ENCODE measurements around the gene MGAT5.
A peak's percentile ranks its signal among the peaks of the same experiment; 100 is the strongest.

The MGAT5 gene

GRCh38 chr2:134232868-134233727 lies 20.8 kb upstream of the MGAT5 start:
- Histone ChIP-seq H3K27me3 (ENCODE audit: low read depth, low read length) (peaks cover 15% of the 10 kb centered on the region), H3K4me1 (ENCODE audit: low read length) (peaks cover 32% of the 10 kb centered on the region), H3K4me3 (ENCODE audit: low read length) (0 out of 2 replicates have a peak overlapping the region, but pooled peaks have one; percentile 1), H3K79me2 (ENCODE audit: low read length) (no peaks in the 10 kb centered on the region; the same call in 1 of the 2 replicates), H3K4me2 (ENCODE audit: low read length) (peak overlapping the region; percentile 60), H3K27ac (ENCODE audit: low read length) (peak overlapping the region; percentile 41), H3K36me3 (replicated peaks; ENCODE audit: low read depth, low read length) (peaks cover 4% of the 10 kb centered on the region), H2AFZ (ENCODE audit: low read depth, low read length) (no peak overlapping the region), H4K20me1 (ENCODE audit: insufficient read depth, low read length) (peaks cover 52% of the 10 kb centered on the region), H3K9ac (ENCODE audit: low read length) (no peak overlapping the region), H3K9me3 (ENCODE audit: insufficient read depth, low read length) (peaks cover 9% of the 10 kb centered on the region; the same call in 1 of the 2 replicates)
- no peak; the same call in 1 of the 2 replicates for TF ChIP-seq CTCF (IDR thresholded peaks at IDR 0.05; ENCODE audit: low read depth, low read length)
- no peak for TF ChIP-seq EZH2phosphoT487 (IDR thresholded peaks at IDR 0.05; ENCODE audit: low read depth)

GRCh38 chr2:134233728-134234136 lies 20.1 kb upstream of the MGAT5 start:
- H3K27ac ChIP-seq (ENCODE audit: low read length): peak overlapping the region; percentile 41
- TF ChIP-seq EZH2phosphoT487 (IDR thresholded peaks at IDR 0.05; ENCODE audit: low read depth): no peak
- no peak for TF ChIP-seq CTCF (IDR thresholded peaks at IDR 0.05; ENCODE audit: low read depth, low read length)

GRCh38 chr2:134234535-134234934 lies 19.3 kb upstream of the MGAT5 start:
- Histone ChIP-seq H3K27me3 (ENCODE audit: low read depth, low read length) (peaks cover 17% of the 10 kb centered on the region), H3K9me3 (ENCODE audit: insufficient read depth, low read length) (no peaks in the 10 kb centered on the region), H3K9ac (ENCODE audit: low read length) (no peak overlapping the region), H3K4me1 (ENCODE audit: low read length) (peaks cover 32% of the 10 kb centered on the region), H3K4me3 (ENCODE audit: low read length) (no peak overlapping the region), H3K79me2 (ENCODE audit: low read length) (no peaks in the 10 kb centered on the region; the same call in 1 of the 2 replicates), H3K4me2 (ENCODE audit: low read length) (no peak overlapping the region), H2AFZ (ENCODE audit: low read depth, low read length) (no peak overlapping the region), H3K36me3 (replicated peaks; ENCODE audit: low read depth, low read length) (no peaks in the 10 kb centered on the region), H4K20me1 (ENCODE audit: insufficient read depth, low read length) (peaks cover 56% of the 10 kb centered on the region), H3K27ac (ENCODE audit: low read length) (no peak overlapping the region)
- no peak for TF ChIP-seq CTCF (IDR thresholded peaks at IDR 0.05; ENCODE audit: low read depth, low read length)
- no peak for TF ChIP-seq EZH2phosphoT487 (IDR thresholded peaks at IDR 0.05; ENCODE audit: low read depth)

More at GRCh38 chr2:134233728-134234136, 20.1 kb upstream of the MGAT5 start:
- Histone ChIP-seq H3K4me2 (ENCODE audit: low read length) (peak overlapping the region; percentile 60), H3K4me3 (ENCODE audit: low read length) (0 out of 2 replicates have a peak overlapping the region, but pooled peaks have one; percentile 1), H3K36me3 (replicated peaks; ENCODE audit: low read depth, low read length) (no peaks in the 10 kb centered on the region), H3K79me2 (ENCODE audit: low read length) (no peaks in the 10 kb centered on the region; the same call in 1 of the 2 replicates), H3K9ac (ENCODE audit: low read length) (no peak overlapping the region), H3K4me1 (ENCODE audit: low read length) (peaks cover 32% of the 10 kb centered on the region), H2AFZ (ENCODE audit: low read depth, low read length) (no peak overlapping the region), H4K20me1 (ENCODE audit: insufficient read depth, low read length) (peaks cover 56% of the 10 kb centered on the region), H3K9me3 (ENCODE audit: insufficient read depth, low read length) (peaks cover 3% of the 10 kb centered on the region; the same call in 1 of the 2 replicates), H3K27me3 (ENCODE audit: low read depth, low read length) (peaks cover 15% of the 10 kb centered on the region)

- Histone ChIP-seq H3K4me2 (ENCODE audit: low read length) (no peak overlapping the region), H3K27ac (ENCODE audit: low read length) (no peak overlapping the region), H3K9ac (ENCODE audit: low read length) (no peak overlapping the region), H2AFZ (ENCODE audit: low read depth, low read length) (no peak overlapping the region), H3K4me3 (ENCODE audit: low read length) (no peak overlapping the region), H3K9me3 (ENCODE audit: insufficient read depth, low read length) (no peaks in the 10 kb centered on the region), H3K36me3 (replicated peaks; ENCODE audit: low read depth, low read length) (no peaks in the 10 kb centered on the region), H3K4me1 (ENCODE audit: low read length) (peaks cover 32% of the 10 kb centered on the region), H3K79me2 (ENCODE audit: low read length) (no peaks in the 10 kb centered on the region; the same call in 1 of the 2 replicates), H4K20me1 (ENCODE audit: insufficient read depth, low read length) (peaks cover 56% of the 10 kb centered on the region), H3K27me3 (ENCODE audit: low read depth, low read length) (peaks cover 20% of the 10 kb centered on the region)
- no peak for TF ChIP-seq EZH2phosphoT487 (IDR thresholded peaks at IDR 0.05; ENCODE audit: low read depth)
Measured at GRCh38 chr2:134235510-134236144, 18.2 kb upstream of the MGAT5 start.

Data from OCI-LY3 (cell line).